Measurements from ENCODE around the gene EPHB2. TPM values are rescaled to one million over a fixed set of nuclear protein-coding genes. Genes with fewer than 3 reads are reported as not detected.

EPHB2 gene
- total and polyA plus RNA-seq, 2 donors (not counting 3 experiments of a cell fraction or from before 2014, with no cell fraction given) = 50.8 to 69.1 TPM

- no peak for DNase-seq (ENCODE audit: low read depth, low spot score)
- no TSS peak for BruUV-seq (replicated peaks)
- Histone ChIP-seq H3K4me1 (ENCODE audit: control insufficient read depth, extremely low read depth, insufficient read depth, low read length) (peaks cover 9% of the 10 kb centered on the region), H3K27ac (ENCODE audit: insufficient read depth, low read depth, low read length) (no peak overlapping the region), H3K9me1 (replicated peaks; ENCODE audit: control insufficient read depth, extremely low read depth, insufficient read depth, low read length) (no peaks in the 10 kb centered on the region), H3K4me2 (ENCODE audit: insufficient read depth, low read length) (no peak overlapping the region), H2AFZ (ENCODE audit: low read depth, low read length) (no peak overlapping the region), H3K9ac (replicated peaks; ENCODE audit: extremely low read depth, insufficient read depth, low read length) (no peak overlapping the region), H4K20me1 (replicated peaks; ENCODE audit: control insufficient read depth, extremely low read depth, insufficient read depth, low read length) (no peaks in the 10 kb centered on the region), H3K9me3 (replicated peaks; ENCODE audit: control insufficient read depth, insufficient read depth, low read length) (no peaks in the 10 kb centered on the region), H3K4me3 (replicated peaks in 1 of 3; ENCODE audit: insufficient read depth in 1 of 3, low read depth in 1 of 3, low read length in 3 of 3) (no peak overlapping the region), H3K36me3 (ENCODE audit: control insufficient read depth in 2 of 2, extremely low read depth in 1 of 2, insufficient read depth in 2 of 2, low read length in 2 of 2) (no peaks in the 10 kb centered on the region), H3K27me3 (ENCODE audit: control insufficient read depth in 2 of 2, insufficient read depth in 2 of 2, low read length in 2 of 2) (no peaks in the 10 kb centered on the region), H3K79me2 (ENCODE audit: control insufficient read depth, insufficient read depth, low read length) (no peaks in the 10 kb centered on the region)
- FAIRE-seq = no peak
- dilution Hi-C loops (cut with MboI; ENCODE audit: extremely low pct_ligation_motif_present, low sequenced_read_pairs) (no loop called here), intact Hi-C loops (cut with micrococcal nuclease) (no loop called here)
- ChIA-PET CTCF (no interaction called here), POLR2A (no interaction called here)
- TF ChIP-seq MYC (IDR thresholded peaks at IDR 0.05; ENCODE audit: low read depth, low read length) = no peak
These were observed 136.6 kb downstream of the EPHB2 start for GRCh38 chr1:22847249-22847648.

GRCh38 chr1:22847709-22848108, 137.1 kb downstream of the EPHB2 start:
- Histone ChIP-seq H3K27ac (ENCODE audit: insufficient read depth, low read depth, low read length) (no peak overlapping the region), H4K20me1 (replicated peaks; ENCODE audit: control insufficient read depth, extremely low read depth, insufficient read depth, low read length) (no peaks in the 10 kb centered on the region), H3K9me1 (replicated peaks; ENCODE audit: control insufficient read depth, extremely low read depth, insufficient read depth, low read length) (no peaks in the 10 kb centered on the region), H3K4me1 (ENCODE audit: control insufficient read depth, extremely low read depth, insufficient read depth, low read length) (peaks cover 9% of the 10 kb centered on the region), H3K79me2 (ENCODE audit: control insufficient read depth, insufficient read depth, low read length) (no peaks in the 10 kb centered on the region), H3K36me3 (ENCODE audit: control insufficient read depth in 2 of 2, extremely low read depth in 1 of 2, insufficient read depth in 2 of 2, low read length in 2 of 2) (no peaks in the 10 kb centered on the region), H2AFZ (ENCODE audit: low read depth, low read length) (no peak overlapping the region), H3K9me3 (replicated peaks; ENCODE audit: control insufficient read depth, insufficient read depth, low read length) (no peaks in the 10 kb centered on the region), H3K4me3 (replicated peaks in 1 of 3; ENCODE audit: insufficient read depth in 1 of 3, low read depth in 1 of 3, low read length in 3 of 3) (no peak overlapping the region), H3K4me2 (ENCODE audit: insufficient read depth, low read length) (no peak overlapping the region), H3K27me3 (ENCODE audit: control insufficient read depth in 2 of 2, insufficient read depth in 2 of 2, low read length in 2 of 2) (no peaks in the 10 kb centered on the region), H3K9ac (replicated peaks; ENCODE audit: extremely low read depth, insufficient read depth, low read length) (no peak overlapping the region)
- no TSS peak for BruUV-seq (replicated peaks)
- dilution Hi-C loops (cut with MboI; ENCODE audit: extremely low pct_ligation_motif_present, low sequenced_read_pairs) = no loop called here
- no peak for FAIRE-seq
- intact Hi-C loops (cut with micrococcal nuclease) = no loop called here
- POLR2A ChIA-PET = no interaction called here
- no peak for TF ChIP-seq MYC (IDR thresholded peaks at IDR 0.05; ENCODE audit: low read depth, low read length)
- no peak for TF ChIP-seq EZH2 (IDR thresholded peaks at IDR 0.05; ENCODE audit: borderline replicate concordance, low read depth, low read length, severe bottlenecking)
- TF ChIP-seq GATA2 (IDR thresholded peaks at IDR 0.05; ENCODE audit: insufficient read depth, insufficient read length, low read depth, low read length) = no peak
- no peak for TF ChIP-seq POLR2AphosphoS5 (IDR thresholded peaks at IDR 0.05; ENCODE audit: insufficient read depth, low read depth, low read length)
- no peak for TF ChIP-seq MAX (IDR thresholded peaks at IDR 0.05; ENCODE audit: insufficient read depth, insufficient read length)
- no peak for TF ChIP-seq JUN (IDR thresholded peaks at IDR 0.05; ENCODE audit: borderline replicate concordance, insufficient read depth, insufficient read length, low read depth)
- TF ChIP-seq CTCF (IDR thresholded peaks at IDR 0.05; ENCODE audit: extremely low read depth in 1 of 2, insufficient read depth in 1 of 2, low read depth in 1 of 2, low read length in 2 of 2) = no peak
- no peak for TF ChIP-seq POLR2A (IDR thresholded peaks at IDR 0.05; ENCODE audit: low read depth, low read length)
- no peak for TF ChIP-seq FOS (IDR thresholded peaks at IDR 0.05; ENCODE audit: borderline replicate concordance, insufficient read depth, low read length)
- CTCF ChIA-PET = no interaction called here
- no peak for DNase-seq (ENCODE audit: low read depth, low spot score)
